Measurements from ENCODE around the gene DGKQ. TPM values are rescaled to one million over a fixed set of nuclear protein-coding genes. Genes with fewer than 3 reads are reported as not detected.

DGKQ gene
- total and polyA plus RNA-seq, 10 donors, result 6.3 to 26.3 (median 16.1) TPM

DNA sequence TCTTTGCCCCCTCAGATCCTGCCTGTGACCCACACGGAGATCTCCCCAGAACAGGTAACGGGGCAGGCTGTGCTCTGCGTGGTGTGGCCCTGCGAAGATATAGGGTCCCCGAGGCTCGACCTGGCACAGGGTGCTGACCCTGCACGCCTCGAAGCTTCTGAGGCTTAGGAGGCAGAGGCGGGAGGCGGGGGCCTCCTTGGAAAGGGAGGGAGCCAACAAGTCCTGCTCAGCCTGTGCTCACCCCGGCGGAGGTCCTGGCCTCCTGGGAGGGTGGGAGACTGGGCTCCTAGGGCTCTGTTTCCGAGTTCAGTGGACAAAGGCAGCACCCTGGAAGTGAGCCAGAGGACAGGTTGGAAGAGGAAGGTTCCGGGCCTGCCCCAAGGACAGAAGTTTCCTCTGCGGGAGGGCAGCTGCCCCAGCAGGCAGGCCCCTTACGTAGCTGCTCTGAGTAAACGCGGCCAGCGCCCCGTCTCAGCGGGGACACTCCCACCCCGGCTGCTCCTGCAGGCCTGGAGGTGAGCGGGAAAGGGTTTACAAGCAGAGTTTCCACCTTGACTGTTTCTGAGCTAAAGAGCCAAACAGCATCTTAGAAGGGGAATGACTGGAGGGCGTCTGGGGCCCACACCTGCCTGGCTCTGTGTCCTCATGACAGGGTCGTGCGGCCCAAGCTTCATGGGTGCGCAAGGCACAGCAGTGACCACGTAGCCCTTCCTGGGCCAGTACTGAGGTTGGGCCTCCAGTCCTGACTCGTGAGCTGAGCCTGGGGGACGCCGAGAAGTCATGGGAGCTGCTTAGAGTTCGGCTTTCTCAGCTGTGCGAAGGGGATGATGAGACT lies 25.1 kb downstream of the DGKQ start:
- no peak overlapping the region for H3K27ac ChIP-seq
- H3K9me3 ChIP-seq, result no peaks in the 10 kb centered on the region
- H3K36me3 ChIP-seq, result peaks cover 0 to 36% (median 10%) of the 10 kb centered on the region in 6 donors
- no peak for TF ChIP-seq CTCF (IDR thresholded peaks at IDR 0.05 in 8 of 11, conservative IDR thresholded peaks at IDR 0.05 in 3 of 11)
- TF ChIP-seq POLR2AphosphoS5 (IDR thresholded peaks at IDR 0.05), result peak in 1 of 3 donors; percentile 6
- peak; percentile 70 for DNase-seq
- no peak overlapping the region for H3K4me3 ChIP-seq
- H3K4me1 ChIP-seq, result peaks cover 0 to 33% (median 6%) of the 10 kb centered on the region in 6 donors
- intact Hi-C loops (cut with DNase I; ENCODE audit: low total_unique reads), result no loop called here
- H3K27me3 ChIP-seq (replicated peaks in 1 of 7), result no peaks in the 10 kb centered on the region
- 78 to 85% (median 80%) methylated on average over 26 to 33 of the region's 33 CpGs for WGBS, 5 donors

- no peaks in the 10 kb centered on the region for H3K27me3 ChIP-seq (replicated peaks in 1 of 7)
- no peak overlapping the region for H3K4me3 ChIP-seq
- 60 to 97% (median 93%) methylated on average over 1 to 19 of the region's 19 CpGs for whole genome bisulfite sequencing, 5 donors
- H3K36me3 ChIP-seq, result peaks cover 0 to 31% (median 8%) of the 10 kb centered on the region in 6 donors
- peak; percentile 56 for DNase-seq
- no peaks in the 10 kb centered on the region for H3K9me3 ChIP-seq
- H3K4me1 ChIP-seq, result peaks cover 0 to 33% (median 6%) of the 10 kb centered on the region in 6 donors
- intact Hi-C loops (cut with DNase I; ENCODE audit: low total_unique reads), result no loop called here
- TF ChIP-seq POLR2A (IDR thresholded peaks at IDR 0.05) (no peak), CTCF (IDR thresholded peaks at IDR 0.05 in 8 of 11, conservative IDR thresholded peaks at IDR 0.05 in 3 of 11) (no peak), POLR2AphosphoS5 (IDR thresholded peaks at IDR 0.05) (no peak)
- H3K27ac ChIP-seq, result no peak overlapping the region
These were observed 25.8 kb downstream of the DGKQ start for GRCh38 chr4:947491-947971.

DNA sequence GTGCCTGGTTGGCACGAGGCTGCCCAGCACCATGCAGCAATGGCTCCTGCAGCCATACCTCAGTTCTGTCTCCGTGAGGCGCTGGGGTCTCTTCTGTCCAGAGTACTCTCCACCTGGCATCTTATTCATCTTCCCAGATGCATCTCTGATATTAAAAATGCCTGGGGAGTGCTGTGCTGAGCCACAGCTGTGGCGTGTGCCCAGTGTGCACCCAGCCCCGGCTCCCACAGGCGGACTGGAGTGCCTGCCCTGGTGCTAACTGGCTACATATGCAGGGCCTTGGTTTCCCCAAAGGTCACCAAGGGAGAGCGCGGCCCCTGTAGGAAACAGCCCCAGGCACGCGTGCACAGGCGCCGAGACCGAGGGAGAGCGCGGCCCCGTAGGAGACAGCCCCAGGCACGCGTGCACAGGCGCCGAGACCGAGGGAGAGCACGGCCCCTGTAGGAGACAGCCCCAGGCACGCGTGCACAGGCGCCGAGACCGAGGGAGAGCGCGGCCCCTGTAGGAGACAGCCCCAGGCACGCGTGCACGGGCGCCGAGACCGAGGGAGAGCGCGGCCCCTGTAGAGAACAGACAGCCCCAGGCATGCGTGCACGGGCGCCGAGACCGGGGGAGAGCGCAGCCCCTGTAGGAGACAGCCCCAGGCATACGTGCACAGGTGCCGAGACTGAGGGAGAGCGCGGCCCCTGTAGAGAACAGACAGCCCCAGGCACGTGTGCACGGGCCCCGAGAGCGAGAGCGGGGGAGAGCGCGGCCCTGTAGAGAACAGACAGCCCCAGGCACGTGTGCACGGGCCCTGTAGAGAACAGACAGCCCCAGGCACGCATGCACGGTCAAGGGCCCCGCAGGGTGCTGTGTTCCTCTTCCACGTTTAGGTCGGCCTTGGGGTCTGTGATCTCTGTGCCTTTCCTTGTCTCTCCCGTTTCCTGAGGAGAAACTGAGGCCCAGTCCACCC lies 26.6 kb downstream of the DGKQ start:
- Histone ChIP-seq H3K4me3 (no peak overlapping the region), H3K4me1 (peaks cover 0 to 33% (median 6%) of the 10 kb centered on the region in 6 donors), H3K9me3 (no peaks in the 10 kb centered on the region), H3K27me3 (replicated peaks in 1 of 7) (no peaks in the 10 kb centered on the region), H3K27ac (no peak overlapping the region), H3K36me3 (peaks cover 0 to 26% (median 6%) of the 10 kb centered on the region in 6 donors)
- intact Hi-C loops (cut with DNase I; ENCODE audit: low total_unique reads), result no loop called here
- TF ChIP-seq POLR2A (IDR thresholded peaks at IDR 0.05) (no peak), POLR2AphosphoS5 (IDR thresholded peaks at IDR 0.05) (no peak), CTCF (IDR thresholded peaks at IDR 0.05 in 8 of 11, conservative IDR thresholded peaks at IDR 0.05 in 3 of 11) (no peak)
- WGBS, 5 donors, result 67 to 80% (median 69%) methylated on average over 41 to 62 of the region's 62 CpGs
- DNase-seq, result peak; percentile 76

Measured in spleen (tissue), 11 donors.